HepG2 (cell line): ENCODE results near the gene ZDHHC14. TPM values are rescaled to one million over a fixed set of nuclear protein-coding genes. Genes with fewer than 3 reads are reported as not detected.

Experiments
- CSRNP2 ChIP-seq: sonication (generic); formaldehyde crosslinking; conservative IDR thresholded peaks from 2 replicates; pipeline ENCODE4 v1.8.0; 2022; ENCODE audit warnings: low read depth, missing genetic modification reagents
- DPF2 ChIP-seq: sonication (generic); formaldehyde crosslinking; IDR thresholded peaks from 2 replicates; pipeline ENCODE4 v1.4.0; 2020; ENCODE audit warnings: mild to moderate bottlenecking, low read depth, missing genetic modification reagents, borderline replicate concordance
- ESRRA ChIP-seq: sonication (generic); formaldehyde crosslinking; IDR thresholded peaks from 2 replicates; pipeline ENCODE4 v1.5.1; 2020; ENCODE audit warnings: mild to moderate bottlenecking, low read depth, missing genetic modification reagents
- FOXO1 ChIP-seq: sonication (generic); formaldehyde crosslinking; IDR thresholded peaks from 2 replicates; pipeline ENCODE4 v1.4.0; 2020; ENCODE audit warnings: missing genetic modification reagents
- ISX ChIP-seq: sonication (generic); formaldehyde crosslinking; conservative IDR thresholded peaks from 2 replicates; pipeline ENCODE4 v1.5.0; 2020; ENCODE audit warnings: missing genetic modification reagents
- MTF1 ChIP-seq: sonication (generic); formaldehyde crosslinking; IDR thresholded peaks from 2 replicates; pipeline ENCODE4 v1.5.0; 2020; ENCODE audit warnings: missing genetic modification reagents
- MXI1 ChIP-seq: IDR thresholded peaks from 3 replicates; pipeline ENCODE4 v1.6.1; 2012; ENCODE audit warnings: low read depth, low read length, inconsistent platforms, borderline replicate concordance
- NCOA1 ChIP-seq: sonication (generic); formaldehyde crosslinking; IDR thresholded peaks from 2 replicates; pipeline ENCODE4 v1.9.0; 2021; ENCODE audit warnings: missing genetic modification reagents
- NPAS2 ChIP-seq: sonication (generic); formaldehyde crosslinking; IDR thresholded peaks from 2 replicates; pipeline ENCODE4 v1.8.0; 2022; ENCODE audit warnings: mild to moderate bottlenecking, missing genetic modification reagents, borderline replicate concordance
- PAXIP1 ChIP-seq: sonication (generic); formaldehyde crosslinking; conservative IDR thresholded peaks from 2 replicates; pipeline ENCODE4 v1.4.0; 2020; ENCODE audit warnings: mild to moderate bottlenecking, missing genetic modification reagents, moderate library complexity
- RCOR2 ChIP-seq: IDR thresholded peaks from 2 replicates; pipeline ENCODE4 v1.6.1; 2016; ENCODE audit warnings: missing biosample characterization, missing genetic modification reagents
- SALL1 ChIP-seq: sonication (generic); formaldehyde crosslinking; IDR thresholded peaks from 2 replicates; pipeline ENCODE4 v1.8.0; 2022; ENCODE audit warnings: mild to moderate bottlenecking, missing genetic modification reagents
- STAG1 ChIP-seq: sonication (generic); formaldehyde crosslinking; IDR thresholded peaks from 2 replicates; pipeline ENCODE4 v1.4.0; 2020; ENCODE audit warnings: missing genetic modification reagents
- ZGPAT ChIP-seq: IDR thresholded peaks from 2 replicates; pipeline ENCODE4 v1.6.1; 2016; ENCODE audit warnings: mild to moderate bottlenecking
- ZKSCAN8 ChIP-seq: IDR thresholded peaks from 2 replicates; pipeline ENCODE4 v1.6.1; 2016; ENCODE audit warnings: borderline replicate concordance, missing genetic modification reagents, missing compliant biosample characterization
- ZNF329 ChIP-seq: sonication (generic); formaldehyde crosslinking; IDR thresholded peaks from 2 replicates; pipeline ENCODE4 v1.9.0; 2021; ENCODE audit warnings: low read depth, mild to moderate bottlenecking, missing genetic modification reagents
- ZNF414 ChIP-seq: sonication (generic); formaldehyde crosslinking; IDR thresholded peaks from 2 replicates; pipeline ENCODE4 v1.5.0; 2020; ENCODE audit warnings: missing genetic modification reagents
- ZNF567 ChIP-seq: sonication (generic); formaldehyde crosslinking; IDR thresholded peaks from 2 replicates; pipeline ENCODE4 v1.8.1; 2023; ENCODE audit warnings: mild to moderate bottlenecking, missing genetic modification reagents, borderline replicate concordance
- ZNF580 ChIP-seq: IDR thresholded peaks from 2 replicates; pipeline ENCODE4 v1.6.1; 2016; ENCODE audit warnings: low read depth, borderline replicate concordance
- polyA plus RNA-seq, 8 experiments: library from polyadenylated mRNA; depleted of rRNA in 3 of 8; stranded (reverse) in 7 of 8; unstranded in 1 of 8; fragments of >200 nt; fragmentation: Illumina TruSeq in 4 of 8; extraction: Trizol in 4 of 8; gene quantifications; 2 replicates each; pipeline versions ENCODE4 v1.2.1 to v1.2.3, GENCODE V29; 2011 to 2016; ENCODE audit warnings: low read depth in 4 of 8, missing spikeins in 1 of 8, mixed read lengths in 1 of 8; ENCODE audit not compliant: insufficient read depth in 1 of 8
- total RNA-seq, 5 experiments: library from RNA; depleted of rRNA; stranded (reverse); fragments of >200 nt; fragmentation: Illumina TruSeq; extraction: Trizol; gene quantifications; 2 replicates each; pipeline ENCODE4 v1.2.3, GENCODE V29; 2016; ENCODE audit warnings: low read depth in 1 of 5

Gene ZDHHC14
- total and polyA plus RNA-seq, 2 of the 13 experiments (the other 11 are each of a cell fraction or from before 2014, with no cell fraction given): 3.7 to 9.5 TPM

- peak; percentile 92; the same call in 1 of the 2 replicates for TF ChIP-seq ZNF414 (CRISPR knock-in tag)
- no peak for TF ChIP-seq ZNF567 (CRISPR knock-in tag)
- TF ChIP-seq NPAS2 (CRISPR knock-in tag): no peak
- peak; percentile 95 for TF ChIP-seq PAXIP1
- TF ChIP-seq DPF2: peak; percentile 54; the same call in 1 of the 2 replicates
- TF ChIP-seq CSRNP2 (CRISPR knock-in tag): no peak
- no peak for TF ChIP-seq ZNF580 (CRISPR knock-in tag)
- 0 out of 2 replicates have a peak, but pooled peaks have one; percentile 27 for TF ChIP-seq ZGPAT (CRISPR knock-in tag)
- TF ChIP-seq ZKSCAN8 (CRISPR knock-in tag): 0 out of 2 replicates have a peak, but pooled peaks have one; percentile 14
- TF ChIP-seq SALL1 (CRISPR knock-in tag): peak; percentile 81
- peak; percentile 69; the same call in 1 of the 2 replicates for TF ChIP-seq RCOR2 (CRISPR knock-in tag)
- 0 out of 2 replicates have a peak, but pooled peaks have one; percentile 26 for TF ChIP-seq ZNF329 (CRISPR knock-in tag)
- no peak for TF ChIP-seq MTF1 (CRISPR knock-in tag)
- no peak for TF ChIP-seq ISX (CRISPR knock-in tag)
- TF ChIP-seq NCOA1: no peak
- peak; percentile 33 for TF ChIP-seq STAG1 (CRISPR knock-in tag)
- 0 out of 2 replicates have a peak, but pooled peaks have one; percentile 33 for TF ChIP-seq ESRRA (CRISPR knock-in tag)
- peak; percentile 45; the same call in 1 of the 3 replicates for TF ChIP-seq MXI1
- peak; percentile 87; the same call in 1 of the 2 replicates for TF ChIP-seq FOXO1
These were observed 136.8 kb downstream of the ZDHHC14 start (continued) for GRCh38 chr6:157517601-157518359.
